ENCODE measurements around the gene HMCN2.
"Not testable (repeated sequence)": the region's sequence is repeated elsewhere in the genome, so short reads cannot be mapped to it uniquely, and the experiment has no call there.

- not testable (repeated sequence) for TF ChIP-seq EZH2phosphoT487 (IDR thresholded peaks at IDR 0.05; ENCODE audit: borderline replicate concordance); CTCF (conservative IDR thresholded peaks at IDR 0.05; ENCODE audit: low read length)
Measured at GRCh38 chr9:130434656-130435055, 169.1 kb downstream of the HMCN2 start.
